Measurements from ENCODE around the gene HFM1.
"Not testable (repeated sequence)": the region's sequence is repeated elsewhere in the genome, so short reads cannot be mapped to it uniquely, and the experiment has no call there.

The HFM1 gene, protein sequence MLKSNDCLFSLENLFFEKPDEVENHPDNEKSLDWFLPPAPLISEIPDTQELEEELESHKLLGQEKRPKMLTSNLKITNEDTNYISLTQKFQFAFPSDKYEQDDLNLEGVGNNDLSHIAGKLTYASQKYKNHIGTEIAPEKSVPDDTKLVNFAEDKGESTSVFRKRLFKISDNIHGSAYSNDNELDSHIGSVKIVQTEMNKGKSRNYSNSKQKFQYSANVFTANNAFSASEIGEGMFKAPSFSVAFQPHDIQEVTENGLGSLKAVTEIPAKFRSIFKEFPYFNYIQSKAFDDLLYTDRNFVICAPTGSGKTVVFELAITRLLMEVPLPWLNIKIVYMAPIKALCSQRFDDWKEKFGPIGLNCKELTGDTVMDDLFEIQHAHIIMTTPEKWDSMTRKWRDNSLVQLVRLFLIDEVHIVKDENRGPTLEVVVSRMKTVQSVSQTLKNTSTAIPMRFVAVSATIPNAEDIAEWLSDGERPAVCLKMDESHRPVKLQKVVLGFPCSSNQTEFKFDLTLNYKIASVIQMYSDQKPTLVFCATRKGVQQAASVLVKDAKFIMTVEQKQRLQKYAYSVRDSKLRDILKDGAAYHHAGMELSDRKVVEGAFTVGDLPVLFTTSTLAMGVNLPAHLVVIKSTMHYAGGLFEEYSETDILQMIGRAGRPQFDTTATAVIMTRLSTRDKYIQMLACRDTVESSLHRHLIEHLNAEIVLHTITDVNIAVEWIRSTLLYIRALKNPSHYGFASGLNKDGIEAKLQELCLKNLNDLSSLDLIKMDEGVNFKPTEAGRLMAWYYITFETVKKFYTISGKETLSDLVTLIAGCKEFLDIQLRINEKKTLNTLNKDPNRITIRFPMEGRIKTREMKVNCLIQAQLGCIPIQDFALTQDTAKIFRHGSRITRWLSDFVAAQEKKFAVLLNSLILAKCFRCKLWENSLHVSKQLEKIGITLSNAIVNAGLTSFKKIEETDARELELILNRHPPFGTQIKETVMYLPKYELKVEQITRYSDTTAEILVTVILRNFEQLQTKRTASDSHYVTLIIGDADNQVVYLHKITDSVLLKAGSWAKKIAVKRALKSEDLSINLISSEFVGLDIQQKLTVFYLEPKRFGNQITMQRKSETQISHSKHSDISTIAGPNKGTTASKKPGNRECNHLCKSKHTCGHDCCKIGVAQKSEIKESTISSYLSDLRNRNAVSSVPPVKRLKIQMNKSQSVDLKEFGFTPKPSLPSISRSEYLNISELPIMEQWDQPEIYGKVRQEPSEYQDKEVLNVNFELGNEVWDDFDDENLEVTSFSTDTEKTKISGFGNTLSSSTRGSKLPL (N-terminal part only)

DNA sequence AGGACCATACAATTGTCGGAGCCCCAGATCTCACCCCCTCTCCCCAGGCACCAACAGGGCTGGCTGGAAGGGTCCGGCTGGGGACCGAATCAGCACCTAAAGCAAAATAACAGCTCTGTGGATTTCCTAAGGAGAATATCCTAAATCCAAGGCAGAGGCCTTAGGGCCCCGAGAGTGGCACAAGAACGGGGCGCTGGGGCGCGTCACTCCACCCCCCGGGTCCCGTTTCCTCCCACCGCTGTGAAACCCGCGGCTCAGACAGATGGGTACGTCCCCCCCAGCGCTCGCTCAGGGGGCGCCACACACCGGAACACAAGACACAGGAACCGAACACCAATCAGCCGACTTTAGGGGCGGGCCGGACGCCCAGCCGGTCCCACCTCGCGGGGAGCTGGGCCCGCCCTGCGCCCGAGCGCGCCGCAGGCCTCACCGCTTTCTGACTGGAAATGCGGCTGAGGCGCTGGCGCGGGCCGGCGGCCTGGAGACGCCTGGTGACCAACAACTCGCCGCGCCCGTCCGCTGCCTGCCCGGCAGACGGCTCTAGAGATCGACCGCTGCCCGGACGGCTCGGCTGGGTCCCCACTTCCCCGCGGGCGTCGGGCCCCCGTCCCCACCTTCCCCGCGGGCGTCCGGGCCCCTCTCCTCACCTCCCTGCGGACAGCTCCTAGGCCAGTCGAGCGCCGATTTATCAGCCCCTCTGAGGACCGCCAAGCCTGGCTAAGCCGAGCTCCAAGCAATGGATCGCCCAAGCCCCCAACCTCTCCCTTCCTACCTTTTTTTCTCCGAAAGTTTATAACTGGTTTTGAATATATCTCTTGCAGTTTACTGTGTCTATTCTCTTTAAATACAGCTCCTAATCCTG lies at the start of gene HFM1:
TSS of gene HFM1 (minus strand) at position 687 of the 862 bp plus-strand sequence. CDS start 3,755 bp downstream, outside the sequence.
- Histone ChIP-seq H3K27ac (peak within 1 kb of the TSS; percentile 27 to 85 (median 76); a peak in 21 of 22 replicates), H3K9ac (peak within 1 kb of the TSS; percentile 75 to 88 (median 81)), H3K36me3 (no peaks in the 10 kb centered on the region), H4K20me1 (no peaks in the 10 kb centered on the region), H3K9me3 (replicated peaks in 1 of 11) (no peaks in the 10 kb centered on the region), H3K27me3 (no peaks in the 10 kb centered on the region), H3K4me3 (peak within 1 kb of the TSS; percentile 66 to 83 (median 69)), H3K4me1 (peaks cover 0 to 14% (median 5%) of the 10 kb centered on the region in 10 experiments; a peak in 11 of 20 replicates), H3K4me2 (peak within 1 kb of the TSS; percentile 51 to 89 (median 84))
- no peak for TF ChIP-seq Cebpa-rat (IDR thresholded peaks at IDR 0.05)

DNA sequence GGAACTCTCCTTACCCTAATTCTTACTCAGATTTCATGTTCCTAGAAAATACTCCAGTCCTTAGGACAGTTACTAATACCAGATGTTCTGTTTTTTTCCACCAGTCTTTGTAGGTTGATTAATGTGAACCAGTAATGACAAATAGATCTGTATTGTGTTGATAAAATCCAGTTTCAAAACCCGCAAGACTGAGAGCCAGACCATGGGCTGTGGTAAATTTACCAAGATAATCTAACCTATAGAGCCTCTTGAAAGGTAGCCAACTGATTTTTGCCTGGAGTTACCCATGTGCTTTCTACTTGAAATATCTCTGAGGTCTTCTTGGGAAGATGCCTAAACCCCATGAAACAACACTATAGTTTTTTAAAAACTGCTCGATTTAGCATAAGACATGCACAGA lies 49.5 kb upstream of the HFM1 start:
- Histone ChIP-seq H3K36me3 (no peaks in the 10 kb centered on the region), H3K27ac (no peak overlapping the region), H4K20me1 (no peaks in the 10 kb centered on the region), H3K9me3 (replicated peaks in 1 of 11) (no peaks in the 10 kb centered on the region), H3K9ac (no peak overlapping the region), H3K4me1 (no peaks in the 10 kb centered on the region), H3K4me2 (no peak overlapping the region), H3K27me3 (no peaks in the 10 kb centered on the region), H3K4me3 (no peak overlapping the region)
- no peak for TF ChIP-seq Cebpa-rat (IDR thresholded peaks at IDR 0.05)

DNA sequence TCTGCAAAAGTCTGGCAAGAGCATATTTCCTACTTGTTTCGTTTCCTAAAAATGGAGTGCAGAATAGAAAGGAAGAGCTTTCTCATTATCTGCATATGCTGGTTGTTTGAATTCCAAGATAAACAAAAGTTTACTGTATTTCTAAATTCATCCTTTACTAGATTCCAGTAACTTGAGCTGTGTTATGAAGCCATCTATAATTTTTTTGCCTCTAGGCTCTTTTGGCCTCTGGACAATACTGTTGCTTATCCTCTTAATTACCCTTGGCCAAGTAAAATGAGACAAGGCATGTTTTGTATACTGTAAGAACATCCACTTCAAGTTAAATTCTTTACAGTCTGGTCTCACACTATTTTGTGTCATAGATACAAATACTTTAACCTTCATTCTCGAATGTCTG lies 45.6 kb upstream of the HFM1 start:
- TF ChIP-seq Cebpa-rat (IDR thresholded peaks at IDR 0.05), result no peak
- H3K9ac ChIP-seq, result no peak overlapping the region
- H3K4me3 ChIP-seq, result no peak overlapping the region
- no peaks in the 10 kb centered on the region for H3K4me1 ChIP-seq
- H3K36me3 ChIP-seq, result no peaks in the 10 kb centered on the region
- H3K27me3 ChIP-seq, result no peaks in the 10 kb centered on the region
- H3K9me3 ChIP-seq (replicated peaks in 1 of 11), result no peaks in the 10 kb centered on the region
- H3K4me2 ChIP-seq, result no peak overlapping the region
- H3K27ac ChIP-seq, result no peak overlapping the region
- H4K20me1 ChIP-seq, result no peaks in the 10 kb centered on the region

DNA sequence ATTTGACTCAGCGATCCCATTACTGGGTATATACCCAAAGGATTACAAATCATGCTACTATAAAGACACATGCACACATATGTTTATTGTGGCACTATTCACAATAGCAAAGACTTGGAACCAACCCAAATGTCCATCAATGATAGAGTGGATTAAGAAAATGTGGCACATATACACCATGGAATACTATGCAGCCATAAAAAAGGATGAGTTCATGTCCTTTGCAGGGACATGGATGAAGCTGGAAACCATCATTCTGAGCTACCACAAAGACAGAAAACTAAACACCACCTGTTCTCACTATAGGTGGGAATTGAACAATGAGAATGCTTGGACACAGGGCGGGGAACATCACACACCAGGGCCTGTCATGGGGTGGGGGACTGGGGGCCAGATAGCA lies 43.1 kb upstream of the HFM1 start:
- not testable (repeated sequence) for H3K4me1 ChIP-seq, H3K27me3 ChIP-seq, H3K36me3 ChIP-seq, H3K4me2 ChIP-seq, H4K20me1 ChIP-seq, H3K4me3 ChIP-seq, H3K27ac ChIP-seq, H3K9ac ChIP-seq
- peaks cover 4 to 18% (median 8%) of the 10 kb centered on the region in 11 experiments; a peak in 21 of 22 replicates for H3K9me3 ChIP-seq (replicated peaks in 1 of 11)

DNA sequence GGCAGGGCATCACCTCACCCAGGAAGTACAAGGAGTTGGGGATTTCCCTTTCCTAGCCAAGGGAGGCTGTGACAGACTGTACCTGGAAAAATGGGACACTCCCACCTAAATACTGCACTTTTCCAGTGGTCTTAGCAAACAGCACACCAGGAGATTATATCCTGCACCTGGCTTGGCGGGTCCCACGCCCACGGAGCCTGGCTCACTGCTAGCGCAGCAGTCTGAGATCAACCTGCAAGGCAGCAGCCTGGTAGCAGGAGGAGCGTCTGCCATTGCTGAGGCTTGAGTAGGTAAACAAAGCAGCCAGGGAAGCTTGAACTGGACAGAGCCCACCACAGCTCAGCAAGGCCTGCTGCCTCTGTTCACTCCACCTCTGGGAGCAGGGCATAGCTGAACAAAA lies 37.3 kb upstream of the HFM1 start:
- H3K4me2 ChIP-seq, H3K27ac ChIP-seq, H3K36me3 ChIP-seq, H4K20me1 ChIP-seq, H3K27me3 ChIP-seq, H3K4me3 ChIP-seq, H3K9ac ChIP-seq: not testable (repeated sequence)
- peaks cover 8 to 52% (median 25%) of the 10 kb centered on the region in 11 experiments for H3K9me3 ChIP-seq (replicated peaks in 1 of 11)
- peaks cover 0 to 40% (median 20%) of the 10 kb centered on the region in 10 experiments; a peak in 16 of 20 replicates for H3K4me1 ChIP-seq

DNA sequence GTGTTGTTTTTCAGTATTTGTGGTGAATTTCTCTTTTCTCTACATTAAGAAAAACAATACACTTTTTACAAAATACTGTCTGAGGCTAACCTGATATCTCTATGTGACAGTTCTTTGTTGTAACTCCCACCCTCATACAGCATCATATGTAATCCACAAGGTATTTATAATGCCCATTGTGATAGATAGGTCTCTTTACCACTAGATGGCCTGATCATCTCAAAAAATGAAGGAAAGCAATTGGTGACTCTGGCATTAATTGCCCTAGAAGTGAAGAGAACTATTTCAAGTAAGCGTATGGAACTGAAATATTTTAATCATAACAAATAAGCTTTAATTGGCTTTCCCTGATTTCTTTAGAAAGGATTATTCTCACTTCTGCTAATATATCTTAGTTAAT lies 36.2 kb upstream of the HFM1 start:
- no peak overlapping the region for H3K27ac ChIP-seq
- no peak for TF ChIP-seq Cebpa-rat (IDR thresholded peaks at IDR 0.05)
- H3K27me3 ChIP-seq, result no peaks in the 10 kb centered on the region
- no peaks in the 10 kb centered on the region for H3K36me3 ChIP-seq
- no peak overlapping the region for H3K4me3 ChIP-seq
- H3K4me2 ChIP-seq, result no peak overlapping the region
- H4K20me1 ChIP-seq, result no peaks in the 10 kb centered on the region
- H3K9ac ChIP-seq, result no peak overlapping the region
- peaks cover 8 to 52% (median 25%) of the 10 kb centered on the region in 11 experiments for H3K9me3 ChIP-seq (replicated peaks in 1 of 11)
- peaks cover 0 to 51% (median 20%) of the 10 kb centered on the region in 10 experiments; a peak in 16 of 20 replicates for H3K4me1 ChIP-seq

DNA sequence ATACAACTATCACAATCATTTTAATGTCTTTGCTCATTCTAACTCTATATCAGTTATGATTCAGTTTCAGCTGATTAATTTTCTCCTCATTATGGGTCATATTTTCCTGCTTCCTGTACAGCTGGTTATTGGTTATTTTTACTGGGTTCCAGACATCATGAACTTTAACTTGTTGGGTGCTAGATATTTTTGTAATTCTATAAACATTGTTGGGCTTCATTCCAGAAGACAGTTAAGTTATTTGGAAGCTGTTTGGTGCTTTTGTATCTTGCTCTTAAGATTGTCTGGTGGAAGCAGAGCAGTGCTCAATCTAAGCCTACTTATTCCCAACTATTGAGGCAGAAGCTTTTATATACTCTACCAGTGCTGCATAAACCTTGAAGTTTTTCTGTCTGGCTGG lies 34.4 kb upstream of the HFM1 start:
- Histone ChIP-seq H3K27me3 (no peaks in the 10 kb centered on the region), H3K4me1 (peaks cover 0 to 67% (median 29%) of the 10 kb centered on the region in 10 experiments; a peak in 16 of 20 replicates), H3K36me3 (no peaks in the 10 kb centered on the region), H3K4me2 (peak overlapping the region in 10 of 11 experiments; percentile 12 to 82 (median 51); a peak in 18 of 22 replicates), H3K9ac (peak overlapping the region in 1 of 11 experiments; percentile 40; a peak in 2 of 22 replicates), H3K27ac (peak overlapping the region in 1 of 11 experiments; percentile 38; a peak in 3 of 22 replicates), H3K4me3 (peak overlapping the region in 2 of 10 experiments; percentile 35 to 41; a peak in 4 of 20 replicates), H4K20me1 (no peaks in the 10 kb centered on the region), H3K9me3 (replicated peaks in 1 of 11) (peaks cover 8 to 49% (median 24%) of the 10 kb centered on the region in 11 experiments)
- TF ChIP-seq Cebpa-rat (IDR thresholded peaks at IDR 0.05), result no peak

DNA sequence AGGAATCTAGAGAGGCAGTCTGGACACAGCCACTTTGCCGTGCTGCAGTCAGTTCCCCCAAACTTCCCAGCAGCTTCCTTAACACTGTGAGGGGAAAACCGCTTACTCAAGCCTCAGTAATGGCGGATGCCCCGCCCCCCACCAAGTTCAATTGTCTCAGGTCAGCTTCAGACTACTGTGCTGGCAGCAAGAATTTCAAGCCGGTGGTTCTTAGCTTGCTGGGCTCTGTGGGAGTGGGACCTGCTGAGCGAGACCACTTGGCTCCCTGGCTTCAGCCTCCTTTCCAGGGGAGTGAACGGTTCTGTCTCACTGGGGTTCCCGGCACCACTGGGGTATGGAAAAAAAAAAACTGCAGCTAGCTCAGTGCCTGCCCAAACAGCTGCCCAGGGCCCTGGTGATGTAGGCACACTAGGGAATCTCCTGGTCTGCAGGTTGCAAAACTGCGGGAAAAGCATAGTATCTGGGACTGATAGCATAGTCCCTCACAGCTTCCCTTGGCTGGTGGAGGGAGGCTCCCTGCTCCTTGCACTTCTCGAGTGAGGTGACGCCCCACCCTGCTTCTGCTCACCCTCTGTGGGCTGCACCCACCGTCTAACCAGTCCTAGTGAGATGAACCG lies 23.7 kb upstream of the HFM1 start:
- H4K20me1 ChIP-seq, result no peaks in the 10 kb centered on the region
- no peaks in the 10 kb centered on the region for H3K27me3 ChIP-seq
- H3K27ac ChIP-seq, result no peak overlapping the region
- H3K9ac ChIP-seq, result no peak overlapping the region
- H3K4me3 ChIP-seq, result no peak overlapping the region
- TF ChIP-seq Cebpa-rat (IDR thresholded peaks at IDR 0.05), result no peak
- peaks cover 0 to 10% (median 0%) of the 10 kb centered on the region in 11 experiments; a peak in 4 of 22 replicates for H3K9me3 ChIP-seq (replicated peaks in 1 of 11)
- H3K4me1 ChIP-seq, result no peaks in the 10 kb centered on the region
- no peak overlapping the region for H3K4me2 ChIP-seq
- H3K36me3 ChIP-seq, result no peaks in the 10 kb centered on the region

Data from BLaER1 treated with 17β-estradiol and CSF1 and Interleukin-3, amounts not matched to agents 10 nM and 100 nM (cell line).